ENCODE results near the gene SOWAHC.

DNA sequence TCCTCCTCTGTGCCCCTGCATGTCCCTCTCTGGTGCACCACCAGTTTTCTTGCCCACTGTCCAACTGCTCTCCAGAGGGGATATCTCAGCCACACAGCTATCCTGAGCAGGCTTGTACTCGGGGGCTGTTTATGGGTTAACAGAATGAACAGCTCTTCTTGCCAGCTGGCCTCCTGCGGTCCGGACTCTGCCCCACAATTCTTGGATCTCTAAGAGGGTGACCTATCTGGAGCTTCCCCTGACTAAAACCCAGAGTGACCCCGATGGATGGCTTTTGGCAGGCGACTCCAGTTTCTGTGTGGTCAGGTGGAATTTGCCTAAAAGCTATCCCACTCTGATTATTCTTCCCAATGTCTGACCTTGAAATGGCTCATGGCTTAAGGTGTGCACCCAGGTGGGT lies 9.1 kb downstream of the SOWAHC start:
- TF ChIP-seq, protein P1, sequence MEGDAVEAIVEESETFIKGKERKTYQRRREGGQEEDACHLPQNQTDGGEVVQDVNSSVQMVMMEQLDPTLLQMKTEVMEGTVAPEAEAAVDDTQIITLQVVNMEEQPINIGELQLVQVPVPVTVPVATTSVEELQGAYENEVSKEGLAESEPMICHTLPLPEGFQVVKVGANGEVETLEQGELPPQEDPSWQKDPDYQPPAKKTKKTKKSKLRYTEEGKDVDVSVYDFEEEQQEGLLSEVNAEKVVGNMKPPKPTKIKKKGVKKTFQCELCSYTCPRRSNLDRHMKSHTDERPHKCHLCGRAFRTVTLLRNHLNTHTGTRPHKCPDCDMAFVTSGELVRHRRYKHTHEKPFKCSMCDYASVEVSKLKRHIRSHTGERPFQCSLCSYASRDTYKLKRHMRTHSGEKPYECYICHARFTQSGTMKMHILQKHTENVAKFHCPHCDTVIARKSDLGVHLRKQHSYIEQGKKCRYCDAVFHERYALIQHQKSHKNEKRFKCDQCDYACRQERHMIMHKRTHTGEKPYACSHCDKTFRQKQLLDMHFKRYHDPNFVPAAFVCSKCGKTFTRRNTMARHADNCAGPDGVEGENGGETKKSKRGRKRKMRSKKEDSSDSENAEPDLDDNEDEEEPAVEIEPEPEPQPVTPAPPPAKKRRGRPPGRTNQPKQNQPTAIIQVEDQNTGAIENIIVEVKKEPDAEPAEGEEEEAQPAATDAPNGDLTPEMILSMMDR (conservative IDR thresholded peaks at IDR 0.05; ENCODE audit: low read depth, low read length) = no peak
- TF ChIP-seq EZH2 (IDR thresholded peaks at IDR 0.05; ENCODE audit: borderline replicate concordance, low read depth, low read length, poor library complexity, severe bottlenecking) = no peak

Measured in A673 (cell line).